NOMO-1 treated with DMSO at 0.1 percent for 48 hours (cell line): ENCODE data around the gene NACA.

Source experiments
- DNase-seq: peaks from one replicate; lab custom pipeline; 2025; ENCODE audit not compliant: unreplicated experiment; lab: John Stamatoyannopoulos, UW

NACA gene

DNA sequence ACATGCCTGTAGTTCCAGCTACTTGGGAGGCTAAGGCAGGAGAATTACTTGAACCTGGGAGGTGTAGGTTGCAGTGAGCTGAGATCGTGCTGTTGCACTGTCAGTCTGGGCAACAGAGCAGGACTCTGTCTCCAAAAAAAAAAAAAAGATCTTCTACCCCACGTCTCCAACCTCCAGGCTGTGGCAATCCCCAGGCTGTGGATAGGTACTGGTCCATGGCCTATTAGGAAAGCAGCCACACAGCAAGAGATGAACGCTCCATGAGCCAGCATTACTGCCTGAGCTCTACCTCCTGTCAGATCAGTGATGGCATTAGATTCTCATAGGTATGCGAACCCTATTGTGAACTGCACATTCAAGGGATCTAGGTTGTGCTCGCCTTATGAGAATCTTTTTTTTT is 30.9 kb downstream of the NACA start:
- DNase-seq = no peak

DNA sequence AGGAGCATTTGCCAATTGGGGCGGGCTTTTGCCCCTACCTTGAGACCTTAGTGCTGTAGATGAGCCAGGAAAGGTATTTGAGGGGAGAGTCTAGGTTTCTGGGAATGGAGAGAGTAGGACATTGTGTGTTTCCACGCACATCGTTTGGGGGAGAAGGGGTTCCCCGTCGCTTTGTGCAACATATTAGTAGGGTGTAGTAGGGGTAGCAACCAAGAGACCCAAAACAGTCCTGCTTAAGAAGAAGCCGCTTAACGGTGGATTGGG is 36.3 kb downstream of the NACA start:
- no peak for DNase-seq

DNA sequence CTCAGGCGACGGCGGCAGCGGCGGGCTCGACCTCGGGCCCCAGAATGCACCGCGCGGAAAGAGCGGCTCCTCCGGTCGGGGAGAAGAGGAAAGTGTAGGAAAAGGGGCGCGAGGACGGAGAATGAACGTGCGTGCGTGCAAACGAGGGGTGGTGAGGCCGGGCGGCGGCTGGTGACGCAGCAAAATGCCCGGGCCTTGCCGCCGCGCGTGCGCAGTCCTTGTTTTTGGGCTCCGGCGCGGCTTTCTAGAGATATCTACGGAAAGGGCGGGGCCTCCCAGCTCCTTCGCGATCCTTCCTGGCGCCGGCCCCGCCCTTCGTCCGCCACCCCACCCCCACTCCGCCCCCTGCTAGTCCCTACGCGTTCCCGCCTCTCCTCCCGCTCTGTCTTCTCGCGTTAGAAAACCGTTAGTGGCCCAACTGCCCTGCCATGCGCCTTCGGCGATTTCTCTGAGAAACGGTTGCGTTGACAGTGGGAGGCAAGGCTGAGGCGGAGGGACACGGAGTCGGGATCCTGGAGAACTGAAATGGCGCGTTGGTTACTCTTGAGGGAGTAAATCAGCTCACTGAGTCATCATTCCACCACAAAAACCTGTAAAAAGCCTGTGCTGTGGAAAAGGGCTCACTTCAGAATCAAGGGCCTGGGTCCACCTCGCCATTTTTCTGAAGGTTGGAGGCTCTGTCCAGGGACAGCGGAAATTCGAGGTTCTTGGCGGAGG is 36.8 kb downstream of the NACA start, which contains the start of gene PTGES3:
Gene PTGES3, minus strand, starts transcription at position 156 of the 717 bp plus-strand sequence. CDS start 285 bp downstream, outside the sequence.
- DNase-seq = peak; percentile 98

DNA sequence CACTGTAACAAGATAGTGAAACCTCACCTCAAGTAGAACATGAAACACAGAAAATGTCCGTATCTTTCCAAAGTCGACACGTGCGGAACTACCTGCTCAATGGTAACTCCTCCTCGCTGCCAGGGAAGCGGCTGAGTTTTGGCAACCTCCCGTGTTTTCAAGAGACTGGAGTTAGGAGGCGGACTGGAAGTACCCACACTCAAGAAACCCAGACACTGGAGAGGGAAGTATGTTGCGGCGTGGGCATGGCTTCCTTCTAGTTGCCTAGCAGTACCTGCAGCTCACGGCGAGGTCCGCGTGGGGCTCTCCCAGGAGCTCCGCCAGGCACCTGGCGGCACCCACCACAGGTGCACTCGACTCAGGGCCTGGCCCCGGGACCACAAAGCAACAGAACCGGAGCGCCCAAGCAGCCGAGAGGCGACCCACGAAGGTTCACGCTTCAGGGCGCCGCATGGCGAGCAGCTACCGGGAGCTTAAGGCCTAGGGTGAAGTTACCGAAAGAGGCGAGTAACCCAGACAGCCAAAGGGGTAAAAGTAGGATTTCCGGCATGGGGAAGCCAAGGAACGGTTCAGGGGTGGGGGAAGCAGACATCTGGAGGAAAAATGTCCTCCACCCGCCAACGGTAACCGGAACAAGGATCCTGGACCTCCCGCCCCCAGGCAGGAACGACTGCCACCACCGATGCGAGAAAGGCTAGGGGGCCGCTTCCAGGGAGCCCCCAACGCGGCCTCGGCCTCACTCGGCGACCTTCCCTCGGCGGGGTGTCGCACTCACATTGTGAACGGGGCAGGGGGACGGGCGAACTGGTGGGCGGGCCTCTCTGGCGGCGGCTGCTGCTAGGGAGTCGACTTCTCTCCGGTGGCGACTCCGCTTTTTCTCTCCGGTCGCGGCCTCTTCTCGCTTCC is 37.6 kb downstream of the NACA start:
- DNase-seq = peak; percentile 44

DNA sequence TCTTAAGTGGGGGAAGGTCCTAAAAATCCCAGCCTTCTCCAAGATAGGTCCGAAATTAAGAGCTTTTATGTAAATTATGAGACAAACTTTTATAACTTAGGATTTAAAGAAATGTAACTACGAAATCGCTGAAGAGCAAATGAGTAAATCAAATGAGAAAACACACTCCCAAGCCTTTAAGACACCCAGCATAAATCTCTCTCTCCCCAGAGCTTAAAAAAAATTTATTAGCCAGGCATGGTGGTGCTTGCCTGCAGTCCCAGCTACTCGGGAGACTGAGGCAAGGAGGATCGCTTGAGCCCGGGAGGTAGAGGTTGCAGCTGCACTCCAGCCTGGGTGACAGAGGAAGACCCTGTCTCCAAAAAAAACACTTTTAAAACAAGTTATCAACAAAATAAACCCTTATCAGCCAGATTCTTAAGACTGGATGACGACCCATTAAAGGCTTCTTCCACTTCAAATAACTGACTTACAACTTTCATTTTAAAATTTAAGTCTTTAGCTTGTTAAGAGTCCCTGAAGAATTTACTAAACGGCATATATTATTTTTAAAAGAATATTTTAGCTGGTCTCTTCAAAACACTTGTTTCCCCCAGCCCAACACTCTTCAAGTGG is 40.2 kb downstream of the NACA start:
- DNase-seq = no peak

DNA sequence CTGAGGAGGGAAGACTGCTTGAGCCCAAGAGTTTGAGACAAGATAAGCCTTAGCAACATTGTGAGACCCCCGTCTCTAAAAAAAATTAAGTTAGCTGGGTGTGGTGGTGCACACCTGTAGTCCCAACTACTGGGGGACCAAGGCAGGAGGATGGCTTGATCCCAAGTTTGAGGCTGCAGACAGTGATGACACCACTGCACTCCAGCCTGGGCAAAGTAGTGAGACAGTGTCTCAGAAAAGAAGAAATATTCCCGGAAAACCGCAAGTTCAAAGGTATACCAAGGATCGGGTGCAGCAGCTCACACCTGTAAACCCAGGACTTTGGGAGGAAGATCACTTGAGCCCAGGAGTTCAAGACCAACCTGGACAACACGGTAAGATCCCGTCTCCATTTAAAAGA is 42.8 kb downstream of the NACA start:
- DNase-seq = no peak

DNA sequence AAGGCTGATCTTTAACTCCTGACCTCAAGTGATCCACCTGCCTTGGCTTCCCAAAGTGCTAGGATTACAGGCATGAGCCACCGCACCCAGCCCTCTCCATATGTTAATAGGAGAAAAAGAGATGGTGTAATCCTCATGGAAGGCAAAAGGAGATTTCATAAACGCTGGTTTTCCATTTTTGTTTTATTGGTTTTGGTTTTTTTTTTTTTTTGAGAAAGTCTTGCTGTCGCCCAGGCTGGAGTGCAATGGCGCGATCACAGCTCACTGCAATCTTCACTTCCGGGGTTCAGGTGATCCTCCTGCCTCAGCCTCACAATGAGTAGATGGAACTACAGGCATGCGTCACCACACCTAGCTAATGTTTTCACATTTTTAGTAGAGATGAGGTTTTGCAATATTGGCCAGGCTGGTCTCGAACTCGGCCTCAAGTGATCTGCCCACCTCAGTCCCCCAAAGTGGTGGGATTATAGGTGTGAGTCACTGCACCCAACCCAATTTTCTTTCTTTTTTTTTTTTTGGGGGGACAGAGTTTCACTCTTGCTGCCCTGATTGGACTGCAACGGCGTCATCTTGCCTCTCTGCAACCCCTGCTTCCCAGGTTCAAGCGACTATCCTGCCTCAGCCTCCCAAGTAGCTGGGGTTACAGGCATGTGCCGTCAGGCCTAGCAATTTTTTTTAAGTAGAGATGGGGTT is 45.1 kb downstream of the NACA start:
- no peak for DNase-seq

DNA sequence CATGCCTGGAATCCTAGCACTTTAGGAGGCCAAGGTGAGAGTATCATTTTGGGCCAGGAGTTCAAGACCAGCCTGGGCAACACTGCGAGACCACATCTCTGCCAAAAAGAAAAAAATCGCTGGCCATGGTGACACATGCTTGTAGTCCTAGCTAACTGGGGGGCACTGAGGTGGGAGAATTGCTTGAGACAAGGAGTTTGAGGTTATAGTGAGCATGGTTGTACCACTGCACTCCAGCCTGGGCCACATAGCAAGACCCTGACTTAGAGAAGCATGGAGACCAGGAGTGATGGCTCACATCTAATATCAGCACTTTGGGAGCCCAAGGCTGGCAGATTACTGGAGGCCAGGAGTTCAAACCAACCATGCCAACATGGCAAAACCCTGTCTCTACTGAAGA is 46.2 kb downstream of the NACA start:
- no peak for DNase-seq

DNA sequence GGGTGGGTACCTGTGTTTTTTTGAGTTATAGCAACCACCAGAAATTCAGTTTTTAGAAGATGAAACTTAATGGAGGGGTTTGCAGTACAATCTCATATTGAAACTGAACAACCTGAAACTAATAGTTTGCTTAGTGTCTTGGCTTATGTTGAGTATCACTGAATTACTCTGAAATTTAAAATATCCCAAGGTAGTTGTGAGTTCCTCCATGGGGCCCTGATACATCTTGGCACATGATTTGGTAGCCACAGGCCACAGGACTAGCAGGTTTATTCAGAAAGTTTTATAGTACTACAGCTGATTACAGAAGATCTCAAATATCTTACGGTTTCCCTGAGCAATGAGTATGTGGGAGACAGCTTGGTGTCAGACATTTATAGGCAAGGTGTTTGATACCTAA is 47.4 kb downstream of the NACA start:
- DNase-seq = no peak

DNA sequence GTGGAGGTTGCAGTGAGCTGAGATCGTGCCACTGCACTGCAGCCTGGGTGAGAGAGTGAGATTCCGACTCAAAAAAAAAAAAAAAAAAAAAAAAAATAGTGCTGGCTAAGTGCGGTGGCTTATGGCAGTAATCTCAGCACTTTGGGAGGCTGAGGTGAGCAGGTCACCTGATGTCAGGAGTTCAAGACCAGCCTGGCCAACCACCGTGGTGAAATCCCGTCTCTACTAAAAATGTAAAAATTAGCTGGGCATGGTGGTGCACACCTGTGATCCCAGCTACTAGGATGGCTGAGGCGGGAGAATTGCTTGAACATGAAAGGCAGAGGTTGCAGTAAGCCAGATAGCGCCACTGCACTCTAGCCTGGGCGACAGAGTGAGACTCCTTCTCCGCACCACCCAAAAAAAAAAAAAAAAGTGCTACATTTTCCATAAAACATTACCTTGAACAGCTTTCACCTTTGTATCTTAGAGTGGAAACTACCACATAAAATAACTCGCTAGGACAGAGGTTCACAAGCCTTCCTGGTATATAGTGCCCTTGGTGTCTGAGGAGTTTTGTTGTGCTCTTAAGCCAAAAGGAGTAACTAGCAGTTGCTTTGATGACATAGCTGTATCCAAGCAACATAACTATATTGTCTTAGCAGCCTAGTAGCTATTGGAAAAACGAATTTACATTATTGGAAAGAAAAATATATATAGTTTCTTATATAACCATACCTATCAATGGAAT is 48.1 kb downstream of the NACA start:
- DNase-seq = no peak

DNA sequence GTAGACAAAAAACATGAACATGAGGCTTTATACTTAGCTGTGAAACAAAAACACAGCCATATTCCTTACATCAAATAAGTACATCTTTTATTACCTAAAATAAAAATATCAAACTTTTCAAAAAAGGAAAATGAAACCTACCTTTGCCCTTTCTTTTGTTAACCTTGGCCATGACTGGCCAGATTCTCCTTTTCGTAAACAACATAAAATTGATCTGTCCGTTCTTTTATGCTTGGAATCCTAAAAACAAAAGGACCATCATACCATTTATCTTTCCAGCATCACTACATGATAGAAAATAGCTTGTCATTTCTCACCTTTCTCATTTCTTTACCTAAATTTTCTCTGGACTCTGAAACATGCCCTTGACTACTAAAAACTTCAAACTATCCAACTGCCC is 53.5 kb downstream of the NACA start:
- DNase-seq = no peak

DNA sequence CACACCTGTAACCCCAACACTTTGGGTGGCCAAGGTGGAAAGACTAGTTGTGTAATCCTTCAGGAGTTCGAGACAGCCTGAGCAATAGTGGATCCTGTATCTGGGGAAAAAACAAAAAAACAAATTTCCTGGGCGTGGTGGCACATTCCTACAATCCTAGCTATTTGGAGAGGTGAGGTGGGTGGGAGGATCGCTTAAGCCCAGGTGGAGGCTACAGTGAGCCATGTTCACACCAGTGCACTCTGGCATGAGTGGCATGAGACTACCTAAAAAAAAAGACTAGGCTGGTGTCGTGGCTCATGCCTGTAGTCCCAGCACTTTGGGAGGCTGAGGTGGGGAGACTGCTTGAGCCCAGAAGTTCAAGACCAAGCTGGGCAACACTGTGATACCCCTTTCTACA is 54.3 kb downstream of the NACA start:
- DNase-seq = no peak

DNA sequence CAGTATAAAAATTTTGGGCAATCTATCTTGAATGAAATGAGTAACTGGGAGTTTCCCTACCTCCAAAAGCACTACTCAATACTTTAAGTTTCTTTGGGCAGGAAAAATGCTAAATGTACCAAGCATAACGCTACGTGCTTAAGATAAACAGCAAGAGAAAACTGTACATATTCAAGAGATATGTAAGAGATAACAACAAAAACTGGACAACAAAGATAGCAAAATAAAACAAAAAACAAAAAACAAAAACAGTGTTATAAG is 57.0 kb downstream of the NACA start:
- DNase-seq = no peak
